Adipose tissue (tissue), 3 donors: ENCODE results near the gene MPZL3. TPM values are rescaled to one million over a fixed set of nuclear protein-coding genes. Genes with fewer than 3 reads are reported as not detected.

Experiments
- polyA plus RNA-seq, 3 donors: library from polyadenylated mRNA; stranded (reverse); fragments of 200-250 nt; gene quantifications; one replicate each; pipeline ENCODE4 v1.2.3, GENCODE V29; 2013
- donor health status: healthy with polysubstance abuse.
- donor health status: Bipolar disorder and iron deficiency.
- donor health status: healthy.

MPZL3 gene
- polyA plus RNA-seq, 3 donors: 1.2 to 3.2 (median 1.8) TPM

Other genes starting within 250 kb of the MPZL3 start
- gene TMPRSS4, start 175.3 kb downstream of the MPZL3 start, polyA plus RNA-seq: 1 to 10 TPM in 1 of 3 donors, under 1 TPM in 2; 0.03 to 1.0 (median 0.22) TPM
- gene SMIM35, start 165.4 kb downstream of the MPZL3 start, polyA plus RNA-seq: under 1 TPM in 1 of 3 donors, not detected in 2; 0.01 TPM
- gene SCN4B, start 99.5 kb downstream of the MPZL3 start, polyA plus RNA-seq: 1 to 10 TPM; 1.0 to 4.0 (median 3.5) TPM
- under 1 TPM; 0.06 to 0.45 (median 0.07) TPM for gene SCN2B, start 75.7 kb downstream of the MPZL3 start, polyA plus RNA-seq
- 10 to 100 TPM in 1 of 3 donors, 1 to 10 TPM in 1, under 1 TPM in 1; 0.87 to 14.6 (median 9.2) TPM for gene JAML, start 27.4 kb downstream of the MPZL3 start, polyA plus RNA-seq
- gene MPZL2, start 11.9 kb upstream of the MPZL3 start, polyA plus RNA-seq: 10 to 100 TPM in 2 of 3 donors, 1 to 10 TPM in 1; 6.9 to 23.1 (median 12.3) TPM
- gene CD3E, start 52.4 kb upstream of the MPZL3 start, polyA plus RNA-seq: 1 to 10 TPM; 1.9 to 4.3 (median 2.9) TPM
- 1 to 10 TPM; 1.2 to 4.3 (median 2.0) TPM for gene CD3D, start 90.3 kb upstream of the MPZL3 start, polyA plus RNA-seq
- under 1 TPM in 2 of 3 donors, not detected in 1; 0.25 to 0.79 TPM for gene CD3G, start 92.0 kb upstream of the MPZL3 start, polyA plus RNA-seq
- gene UBE4A, start 107.2 kb upstream of the MPZL3 start, polyA plus RNA-seq: 10 to 100 TPM in 2 of 3 donors, 1 to 10 TPM in 1; 7.9 to 14.7 (median 11.4) TPM
- 100 to 1,000 TPM in 2 of 3 donors, 10 to 100 TPM in 1; 63.1 to 232 (median 188) TPM for gene ATP5MG, start 149.2 kb upstream of the MPZL3 start, polyA plus RNA-seq
- gene KMT2A, start 184.1 kb upstream of the MPZL3 start, polyA plus RNA-seq: 10 to 100 TPM in 1 of 3 donors, 1 to 10 TPM in 2; 7.9 to 14.4 (median 8.1) TPM